IPS-18a (cell line): ENCODE measurements around the gene TREML4.

Experiments
- H3K27ac ChIP-seq: one replicate; pipeline ENCODE4 v1.5.1; 2013; ENCODE audit warnings: low read length
- H3K27me3 ChIP-seq: one replicate; pipeline ENCODE4 v1.6.1; 2013; ENCODE audit warnings: mild to moderate bottlenecking, low read length; ENCODE audit not compliant: control insufficient read depth, insufficient read depth
- H3K36me3 ChIP-seq: one replicate; pipeline ENCODE4 v1.6.1; 2013; ENCODE audit warnings: low read depth, low read length; ENCODE audit not compliant: control insufficient read depth
- H3K4me1 ChIP-seq: one replicate; pipeline ENCODE4 v1.6.1; 2013; ENCODE audit warnings: low read depth, low read length; ENCODE audit not compliant: control insufficient read depth
- H3K4me3 ChIP-seq: one replicate; pipeline ENCODE4 v1.5.1; 2013; ENCODE audit warnings: low read length
- H3K9ac ChIP-seq: one replicate; pipeline ENCODE4 v1.6.1; 2013; ENCODE audit warnings: mild to moderate bottlenecking, low read length, moderate library complexity
- H3K9me3 ChIP-seq: one replicate; pipeline ENCODE4 v1.6.1; 2013; ENCODE audit warnings: low read depth, low read length; ENCODE audit not compliant: control insufficient read depth

Gene TREML4

DNA sequence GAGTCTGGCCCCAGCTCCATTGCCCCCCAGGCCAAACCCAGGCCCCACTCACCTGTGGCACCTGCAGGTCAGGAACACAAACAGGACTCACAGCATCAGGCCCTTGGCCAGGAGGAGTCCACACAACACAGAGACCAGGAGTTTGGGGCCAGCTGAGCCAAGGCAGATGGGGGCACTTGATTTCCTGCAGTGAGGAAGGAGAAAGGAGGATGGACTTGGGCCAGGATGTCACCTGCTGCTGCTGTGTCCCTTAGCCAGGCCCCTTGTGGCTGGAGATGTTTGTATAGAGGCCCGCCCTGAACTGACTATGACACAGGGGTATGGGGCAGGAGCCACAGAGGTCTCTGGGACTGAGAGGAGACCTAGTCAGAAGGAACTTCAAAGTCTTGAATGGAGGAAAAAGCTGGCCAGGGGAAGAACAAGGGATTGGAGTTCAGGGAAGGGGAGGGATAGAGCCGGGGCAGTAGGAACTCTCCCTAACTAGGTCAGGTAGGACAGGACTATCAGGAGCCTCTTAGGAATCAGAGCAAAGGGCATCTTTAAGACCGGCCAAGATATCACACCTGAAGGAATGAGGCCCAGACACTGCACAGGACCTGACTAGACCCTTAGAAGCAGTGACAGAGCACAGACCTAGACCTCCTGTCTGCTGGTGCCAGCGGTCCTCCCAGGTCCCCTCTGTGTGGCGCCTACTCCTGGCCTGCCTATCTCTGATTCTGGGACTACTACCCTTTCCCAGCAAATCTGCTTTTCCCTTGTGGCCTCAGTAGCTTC is 18.4 kb upstream of the TREML4 start:
- Histone ChIP-seq H3K4me1 (no peaks in the 10 kb centered on the region), H3K9me3 (no peaks in the 10 kb centered on the region), H3K36me3 (no peaks in the 10 kb centered on the region), H3K9ac (no peak overlapping the region), H3K27me3 (no peaks in the 10 kb centered on the region), H3K27ac (no peak overlapping the region), H3K4me3 (no peak overlapping the region)

DNA sequence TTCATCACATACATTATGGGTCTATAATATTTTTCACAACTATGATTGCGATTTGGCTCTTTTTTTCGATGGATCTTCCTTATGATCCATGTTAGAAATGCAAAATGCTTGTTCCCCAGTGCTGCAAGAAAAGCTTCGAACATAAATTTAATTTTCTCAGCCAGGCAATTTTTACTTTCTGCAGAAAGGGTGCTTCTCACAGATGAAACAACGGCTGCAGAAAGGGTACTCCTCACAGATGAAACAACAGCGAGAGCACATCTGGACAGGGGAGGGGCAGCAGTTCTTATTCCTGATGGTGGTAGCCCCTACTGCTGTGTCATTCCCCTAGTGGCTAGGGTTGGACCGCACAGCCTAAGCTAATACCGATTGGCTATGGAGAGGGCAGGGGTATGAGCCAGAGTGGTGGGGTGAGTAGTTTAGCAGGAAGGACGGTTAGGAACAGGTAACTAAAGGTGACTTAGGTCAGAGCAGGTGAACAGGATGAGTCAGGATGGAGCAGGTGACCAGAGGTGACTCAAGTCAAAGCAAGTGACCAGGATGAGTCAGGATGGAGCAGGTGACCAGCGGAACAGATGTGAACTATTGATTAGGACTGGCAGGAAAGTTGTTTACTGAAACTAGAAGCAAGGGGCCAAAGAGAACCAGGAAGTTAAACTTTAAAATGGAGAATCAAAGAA is 13.4 kb upstream of the TREML4 start:
- H3K36me3 ChIP-seq: no peaks in the 10 kb centered on the region
- no peaks in the 10 kb centered on the region for H3K9me3 ChIP-seq
- no peaks in the 10 kb centered on the region for H3K4me1 ChIP-seq
- H3K9ac ChIP-seq: no peak overlapping the region
- H3K27ac ChIP-seq: no peak overlapping the region
- H3K27me3 ChIP-seq: no peaks in the 10 kb centered on the region
- H3K4me3 ChIP-seq: no peak overlapping the region

DNA sequence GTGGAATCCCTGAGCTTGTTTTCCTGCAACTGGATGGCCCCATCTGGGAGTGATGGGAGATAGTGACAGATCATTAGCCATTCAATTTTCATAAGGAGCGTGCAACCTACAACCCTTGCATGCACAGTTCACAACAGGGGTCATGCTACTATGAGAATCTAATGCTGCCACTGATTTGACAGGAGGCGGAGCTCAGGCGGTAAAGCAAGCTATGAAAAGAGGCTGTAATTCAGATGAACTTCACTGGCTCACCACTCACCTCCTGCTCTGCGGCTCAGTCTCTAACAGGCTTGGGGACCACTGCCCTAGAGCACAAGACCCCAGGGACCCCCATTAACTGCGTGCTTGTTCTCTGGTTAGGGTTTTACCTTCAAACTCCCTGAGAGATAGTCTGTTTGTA is 12.4 kb upstream of the TREML4 start:
- Histone ChIP-seq H3K27ac (no peak overlapping the region), H3K9me3 (no peaks in the 10 kb centered on the region), H3K27me3 (no peaks in the 10 kb centered on the region), H3K9ac (no peak overlapping the region), H3K4me3 (no peak overlapping the region), H3K4me1 (no peaks in the 10 kb centered on the region), H3K36me3 (no peaks in the 10 kb centered on the region)

DNA sequence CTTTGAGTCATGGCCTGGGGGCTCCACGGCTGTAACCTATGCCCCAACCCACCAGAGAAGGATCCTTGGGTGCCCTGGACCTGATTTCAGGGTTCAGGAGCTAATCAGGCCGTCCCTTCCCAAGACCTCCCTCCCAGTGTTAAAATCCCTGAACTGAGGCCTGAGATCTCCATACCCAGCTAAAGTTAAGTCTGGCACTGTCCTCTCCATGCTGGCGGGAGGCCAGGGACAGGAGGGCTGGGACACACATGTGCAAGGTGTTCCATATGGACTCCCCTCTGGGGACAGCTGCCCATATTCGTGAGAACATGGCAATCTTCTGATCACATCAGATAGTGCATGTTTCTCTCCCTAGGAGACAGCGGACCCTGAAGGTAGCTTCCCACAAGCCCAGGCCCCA is 11.5 kb upstream of the TREML4 start:
- no peak overlapping the region for H3K27ac ChIP-seq
- no peaks in the 10 kb centered on the region for H3K4me1 ChIP-seq
- H3K27me3 ChIP-seq: no peaks in the 10 kb centered on the region
- no peak overlapping the region for H3K4me3 ChIP-seq
- H3K9me3 ChIP-seq: no peaks in the 10 kb centered on the region
- no peaks in the 10 kb centered on the region for H3K36me3 ChIP-seq
- H3K9ac ChIP-seq: no peak overlapping the region

DNA sequence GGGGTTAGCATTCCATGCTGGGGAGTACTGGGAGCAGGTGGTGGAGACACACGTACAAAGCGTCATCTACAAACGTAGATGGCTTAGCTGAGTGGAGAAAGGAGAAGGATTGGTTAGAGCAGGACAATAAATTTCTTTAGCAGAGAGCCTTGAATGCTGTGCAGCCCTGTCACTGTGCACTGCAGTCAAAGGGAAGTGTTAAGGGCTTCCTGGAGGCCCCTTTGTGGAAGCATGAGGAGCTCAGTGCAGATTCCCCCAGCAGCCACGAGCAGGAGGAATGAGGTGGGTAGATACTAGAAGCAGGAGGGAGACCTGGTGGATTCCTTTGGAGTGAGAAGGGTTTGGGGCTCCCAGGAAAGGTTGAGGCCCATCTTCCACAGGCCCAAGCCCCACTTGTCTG is 6.1 kb upstream of the TREML4 start:
- no peaks in the 10 kb centered on the region for H3K36me3 ChIP-seq
- no peaks in the 10 kb centered on the region for H3K27me3 ChIP-seq
- no peaks in the 10 kb centered on the region for H3K4me1 ChIP-seq
- H3K4me3 ChIP-seq: no peak overlapping the region
- H3K9me3 ChIP-seq: no peaks in the 10 kb centered on the region
- no peak overlapping the region for H3K27ac ChIP-seq
- H3K9ac ChIP-seq: no peak overlapping the region

DNA sequence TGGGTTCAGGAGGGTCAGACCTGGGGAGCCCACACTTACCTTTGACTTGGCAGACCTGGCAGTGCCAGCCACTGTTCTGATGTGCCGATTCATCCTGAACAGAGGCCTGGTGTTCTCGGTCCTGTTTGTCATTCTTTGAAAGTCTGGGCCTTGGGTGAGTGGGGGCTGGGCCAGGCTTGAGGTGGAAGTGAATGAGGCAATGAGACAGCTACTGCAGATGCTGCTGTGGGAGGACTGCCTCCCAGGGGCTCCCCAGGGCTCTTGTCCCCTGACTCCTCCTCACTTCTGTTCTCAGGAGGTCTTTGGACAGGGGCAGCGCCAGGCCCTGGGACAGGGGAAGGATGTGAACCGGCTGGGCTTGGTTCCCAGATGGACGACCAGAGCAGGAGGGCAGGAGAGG is 5.6 kb upstream of the TREML4 start:
- H3K9me3 ChIP-seq: no peaks in the 10 kb centered on the region
- H3K36me3 ChIP-seq: no peaks in the 10 kb centered on the region
- no peaks in the 10 kb centered on the region for H3K4me1 ChIP-seq
- H3K27ac ChIP-seq: no peak overlapping the region
- no peak overlapping the region for H3K9ac ChIP-seq
- H3K4me3 ChIP-seq: no peak overlapping the region
- no peaks in the 10 kb centered on the region for H3K27me3 ChIP-seq

DNA sequence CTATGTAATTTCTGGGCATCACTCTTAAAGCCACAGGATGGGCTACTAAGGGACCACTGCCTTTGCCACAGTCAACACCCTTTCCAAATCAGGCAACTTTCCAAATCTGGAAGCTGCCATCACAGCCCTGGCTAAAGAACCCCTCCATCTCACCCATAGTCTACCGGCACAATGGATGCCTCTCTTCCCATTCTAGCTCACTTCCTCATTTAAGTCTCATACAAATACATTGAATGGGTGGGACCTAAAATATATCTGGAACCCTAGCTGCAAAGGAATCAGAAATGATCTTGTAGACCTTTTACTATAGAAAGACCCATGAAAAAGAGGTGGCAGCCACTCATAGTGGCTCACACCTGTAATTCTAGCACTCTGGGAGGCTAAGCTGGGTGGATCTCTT is 3.3 kb upstream of the TREML4 start:
- no peaks in the 10 kb centered on the region for H3K27me3 ChIP-seq
- no peak overlapping the region for H3K27ac ChIP-seq
- H3K9me3 ChIP-seq: no peaks in the 10 kb centered on the region
- no peak overlapping the region for H3K4me3 ChIP-seq
- H3K9ac ChIP-seq: no peak overlapping the region
- peaks cover 3% of the 10 kb centered on the region for H3K4me1 ChIP-seq
- H3K36me3 ChIP-seq: no peaks in the 10 kb centered on the region

DNA sequence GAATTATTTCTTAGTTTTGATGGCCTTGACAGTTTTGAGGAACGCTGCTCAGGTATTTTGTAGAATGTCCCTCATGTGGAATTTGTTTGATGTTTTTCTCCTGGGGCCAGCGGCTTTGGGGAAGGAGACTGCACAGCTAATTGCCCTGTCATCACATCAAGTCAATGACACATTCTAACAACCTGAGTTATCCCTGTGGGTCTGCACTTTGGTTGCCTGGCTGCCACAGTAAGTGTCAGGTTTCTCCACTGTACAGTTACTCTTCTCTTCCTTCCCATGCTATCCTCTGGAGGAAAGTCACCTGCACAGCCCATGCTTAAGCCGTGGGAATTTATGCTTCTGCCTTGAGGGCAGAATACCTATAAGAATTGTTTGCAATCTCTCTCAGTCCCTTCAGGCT is 1.4 kb upstream of the TREML4 start:
- Histone ChIP-seq H3K4me3 (no peak overlapping the region), H3K9ac (no peak overlapping the region), H3K36me3 (no peaks in the 10 kb centered on the region), H3K4me1 (peaks cover 3% of the 10 kb centered on the region), H3K27me3 (no peaks in the 10 kb centered on the region), H3K27ac (no peak overlapping the region), H3K9me3 (no peaks in the 10 kb centered on the region)

DNA sequence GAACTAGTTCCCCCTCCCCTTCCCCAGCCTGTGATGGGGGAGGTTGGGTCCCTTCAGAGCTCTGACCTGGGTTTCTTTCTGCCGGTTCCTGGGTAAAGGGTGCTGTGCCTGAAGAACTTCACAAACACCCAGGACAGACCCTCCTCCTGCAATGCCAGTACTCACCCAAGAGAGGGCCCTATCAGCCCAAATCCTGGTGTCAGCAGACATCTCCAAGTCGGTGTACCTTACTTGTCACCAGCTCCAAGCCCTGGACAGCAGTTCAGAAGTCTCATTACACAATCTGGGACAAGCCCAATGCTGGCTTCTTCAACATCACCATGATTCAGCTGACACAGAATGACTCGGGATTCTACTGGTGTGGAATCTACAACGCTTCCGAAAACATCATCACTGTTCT is 467 bp downstream of the TREML4 start:
- Histone ChIP-seq H3K9me3 (no peaks in the 10 kb centered on the region), H3K27me3 (no peaks in the 10 kb centered on the region), H3K27ac (no peak overlapping the region), H3K36me3 (no peaks in the 10 kb centered on the region), H3K9ac (no peak overlapping the region), H3K4me3 (no peak overlapping the region), H3K4me1 (peaks cover 3% of the 10 kb centered on the region)

DNA sequence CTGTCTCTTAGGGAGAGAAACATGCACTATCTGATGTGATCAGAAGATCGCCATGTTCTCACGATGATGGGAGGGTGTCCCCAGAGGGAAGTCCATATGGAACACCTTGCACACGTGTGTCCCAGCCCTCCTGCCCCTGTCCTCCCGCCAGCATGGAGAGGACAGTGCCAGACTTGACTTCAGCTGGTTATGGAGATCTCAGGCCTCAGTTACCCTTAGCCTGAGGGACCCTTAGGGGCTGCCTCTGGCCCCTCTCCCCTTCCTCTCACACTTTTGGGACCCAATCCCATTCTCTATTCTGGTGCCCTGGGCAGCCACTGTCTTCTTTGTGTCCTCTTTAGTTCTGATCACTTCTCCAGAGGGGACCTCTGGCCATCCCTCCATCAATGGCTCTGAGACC is 1.6 kb downstream of the TREML4 start:
- no peaks in the 10 kb centered on the region for H3K36me3 ChIP-seq
- H3K9ac ChIP-seq: no peak overlapping the region
- no peaks in the 10 kb centered on the region for H3K27me3 ChIP-seq
- H3K9me3 ChIP-seq: no peaks in the 10 kb centered on the region
- H3K4me1 ChIP-seq: peaks cover 3% of the 10 kb centered on the region
- H3K27ac ChIP-seq: no peak overlapping the region
- no peak overlapping the region for H3K4me3 ChIP-seq

DNA sequence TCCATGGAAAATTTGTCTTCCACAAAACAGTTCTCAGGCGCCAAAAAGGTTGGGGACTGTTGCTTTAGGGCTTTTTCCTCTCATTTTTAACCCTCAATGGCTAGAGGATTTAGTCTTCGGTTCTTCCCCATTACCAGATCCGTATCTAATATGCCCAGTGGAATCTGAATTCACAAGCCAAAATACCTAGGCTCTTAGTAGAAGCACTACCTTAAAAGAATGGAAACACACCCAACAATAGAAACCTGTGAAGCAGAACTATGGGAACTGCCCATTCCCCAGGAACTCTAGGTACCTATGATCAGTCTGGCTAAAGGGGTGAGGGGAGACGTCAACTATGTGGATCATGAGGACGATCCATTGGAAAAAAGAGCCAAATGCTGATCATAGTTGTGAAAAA is 3.1 kb downstream of the TREML4 start:
- no peaks in the 10 kb centered on the region for H3K27me3 ChIP-seq
- H3K9ac ChIP-seq: no peak overlapping the region
- no peak overlapping the region for H3K27ac ChIP-seq
- peaks cover 3% of the 10 kb centered on the region for H3K4me1 ChIP-seq
- no peaks in the 10 kb centered on the region for H3K36me3 ChIP-seq
- H3K9me3 ChIP-seq: no peaks in the 10 kb centered on the region
- no peak overlapping the region for H3K4me3 ChIP-seq

DNA sequence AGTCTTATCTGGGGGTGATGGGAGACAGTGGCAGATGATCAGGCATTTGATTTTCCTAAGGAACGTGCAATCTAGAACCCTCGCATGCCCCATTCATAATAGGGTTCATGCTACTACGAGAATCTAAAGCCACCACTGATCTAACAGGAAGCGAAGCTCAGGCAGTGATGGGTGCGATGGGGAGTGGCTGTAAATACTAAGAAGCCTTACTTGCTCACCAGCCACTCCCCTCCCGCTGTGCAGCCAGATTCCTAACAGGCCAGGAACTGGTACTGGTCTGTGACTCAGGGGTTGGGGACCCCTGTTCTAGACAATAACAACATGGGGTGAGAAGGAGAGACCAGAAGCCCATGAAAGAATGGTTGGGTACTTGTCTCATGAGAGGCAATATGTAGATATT is 4.5 kb downstream of the TREML4 start:
- peaks cover 3% of the 10 kb centered on the region for H3K4me1 ChIP-seq
- H3K36me3 ChIP-seq: no peaks in the 10 kb centered on the region
- H3K27ac ChIP-seq: no peak overlapping the region
- H3K9ac ChIP-seq: no peak overlapping the region
- no peaks in the 10 kb centered on the region for H3K9me3 ChIP-seq
- H3K27me3 ChIP-seq: no peaks in the 10 kb centered on the region
- no peak overlapping the region for H3K4me3 ChIP-seq
